Right renal cortex interstitium (tissue), 3 donors: ENCODE data around the gene PRRG2. TPM values are rescaled to one million over a fixed set of nuclear protein-coding genes. Genes with fewer than 3 reads are reported as not detected.
A peak's percentile ranks its signal among the peaks of the same experiment; 100 is the strongest.

Source experiments
- DNase-seq, 3 donors: peaks; one replicate each; pipeline ENCODE4 v3.0.0-alpha.2; 2013; ENCODE audit warnings: low read depth in 3 of 3, low spot score in 2 of 3
- polyA plus RNA-seq, 3 donors: library from polyadenylated mRNA; unstranded; fragments of 120-200 nt; gene quantifications; one replicate each; pipeline ENCODE4 v1.2.1, GENCODE V29; 2013; ENCODE audit not compliant: insufficient read length in 3 of 3

PRRG2 gene
- polyA plus RNA-seq, 3 donors = 7.1 to 8.5 (median 7.1) TPM

DNA sequence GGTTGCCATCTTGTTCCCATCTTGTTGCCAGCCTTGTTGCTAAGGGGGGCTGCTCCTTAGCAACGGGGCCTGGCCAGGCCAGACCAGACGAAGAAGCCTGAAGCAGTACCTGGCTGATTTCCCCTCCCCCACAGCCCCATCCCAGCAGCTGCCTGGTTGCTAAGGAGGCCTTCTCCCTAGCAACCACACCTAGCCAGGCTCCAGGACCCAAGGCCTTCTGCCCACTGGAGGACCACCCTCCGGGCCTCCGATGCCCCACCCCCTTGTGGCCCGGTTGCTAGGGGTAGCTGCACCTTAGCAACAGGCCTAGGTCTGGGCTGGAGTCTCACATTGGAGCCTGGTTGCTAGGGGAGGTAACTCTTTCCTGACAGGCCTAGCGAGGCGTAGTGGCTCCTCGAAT is 3.9 kb downstream of the PRRG2 start:
- DNase-seq = no peak

DNA sequence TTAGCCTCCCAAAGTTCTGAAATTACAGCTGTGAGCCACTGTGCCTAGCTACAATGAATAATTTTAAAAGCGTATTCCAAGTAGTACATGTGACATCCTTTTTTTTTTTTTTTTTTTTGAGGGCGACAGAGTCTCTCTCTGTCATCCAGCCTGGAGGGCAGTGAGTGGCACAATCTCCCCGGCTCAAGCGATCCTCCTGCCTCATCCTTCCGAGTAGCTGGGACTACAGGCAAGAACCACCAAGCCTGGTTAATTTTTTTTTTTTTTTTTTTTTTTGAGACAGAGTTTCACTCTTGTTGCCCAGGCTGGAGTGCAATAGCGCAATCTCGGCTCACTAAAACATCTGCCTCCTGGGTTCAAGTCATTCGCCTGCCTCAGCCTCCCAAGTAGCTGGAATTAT is 6.1 kb downstream of the PRRG2 start:
- no peak for DNase-seq

DNA sequence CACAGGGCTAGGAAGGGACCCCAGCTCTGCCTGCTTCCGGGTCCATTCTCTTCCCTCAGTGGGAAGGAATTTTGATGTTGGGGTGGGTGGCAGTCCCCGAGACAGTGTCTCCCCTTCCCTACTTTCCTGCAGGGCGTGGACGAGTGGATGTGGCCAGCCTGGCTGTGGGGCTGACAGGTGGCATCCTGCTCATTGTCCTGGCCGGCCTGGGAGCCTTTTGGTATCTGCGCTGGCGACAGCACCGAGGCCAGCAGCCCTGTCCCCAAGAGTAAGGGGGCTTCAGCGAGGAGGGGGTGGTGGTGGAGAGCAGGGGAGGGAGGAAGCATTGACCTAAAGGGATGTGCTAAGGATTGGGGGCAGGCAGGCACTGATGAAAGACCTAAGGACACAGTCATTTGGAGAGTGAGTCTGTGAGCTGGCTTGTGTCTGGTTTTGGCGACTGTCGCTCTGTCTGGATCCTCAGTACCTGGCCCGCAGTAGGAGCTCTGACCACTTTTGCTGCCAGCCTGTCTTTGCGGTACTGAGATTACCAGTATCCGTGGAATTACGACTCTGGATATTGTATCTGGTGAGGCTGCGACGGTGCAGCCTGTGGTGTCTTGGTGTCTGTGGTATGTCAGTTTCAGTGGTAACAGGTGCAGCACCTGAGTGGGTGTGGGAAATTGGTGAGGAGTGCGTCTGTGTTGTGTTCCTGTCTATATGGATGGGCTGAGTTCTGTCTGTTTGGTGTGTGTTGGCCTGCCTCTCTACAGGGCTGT is 7.4 kb downstream of the PRRG2 start:
- no peak for DNase-seq

DNA sequence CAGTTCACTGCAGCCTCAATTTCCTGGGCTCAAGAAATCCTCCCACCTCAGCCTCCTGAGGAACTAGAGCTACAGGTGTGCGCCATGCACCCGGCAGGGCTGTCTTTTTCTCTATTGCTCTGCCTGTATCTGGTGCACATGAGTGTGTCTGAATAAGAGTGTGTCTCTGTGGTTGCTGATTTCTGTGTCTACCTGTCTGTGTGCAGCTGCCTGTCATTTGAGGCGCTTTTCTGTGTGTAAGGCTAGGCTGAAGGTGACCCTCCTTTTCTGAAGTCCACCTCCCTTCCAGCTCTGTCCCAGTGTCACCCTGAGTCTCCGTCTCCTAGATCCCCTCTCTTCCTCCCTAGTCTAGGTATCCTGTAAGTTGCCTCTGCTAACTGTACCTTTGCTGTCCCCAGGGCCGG is 8.4 kb downstream of the PRRG2 start:
- DNase-seq = no peak

DNA sequence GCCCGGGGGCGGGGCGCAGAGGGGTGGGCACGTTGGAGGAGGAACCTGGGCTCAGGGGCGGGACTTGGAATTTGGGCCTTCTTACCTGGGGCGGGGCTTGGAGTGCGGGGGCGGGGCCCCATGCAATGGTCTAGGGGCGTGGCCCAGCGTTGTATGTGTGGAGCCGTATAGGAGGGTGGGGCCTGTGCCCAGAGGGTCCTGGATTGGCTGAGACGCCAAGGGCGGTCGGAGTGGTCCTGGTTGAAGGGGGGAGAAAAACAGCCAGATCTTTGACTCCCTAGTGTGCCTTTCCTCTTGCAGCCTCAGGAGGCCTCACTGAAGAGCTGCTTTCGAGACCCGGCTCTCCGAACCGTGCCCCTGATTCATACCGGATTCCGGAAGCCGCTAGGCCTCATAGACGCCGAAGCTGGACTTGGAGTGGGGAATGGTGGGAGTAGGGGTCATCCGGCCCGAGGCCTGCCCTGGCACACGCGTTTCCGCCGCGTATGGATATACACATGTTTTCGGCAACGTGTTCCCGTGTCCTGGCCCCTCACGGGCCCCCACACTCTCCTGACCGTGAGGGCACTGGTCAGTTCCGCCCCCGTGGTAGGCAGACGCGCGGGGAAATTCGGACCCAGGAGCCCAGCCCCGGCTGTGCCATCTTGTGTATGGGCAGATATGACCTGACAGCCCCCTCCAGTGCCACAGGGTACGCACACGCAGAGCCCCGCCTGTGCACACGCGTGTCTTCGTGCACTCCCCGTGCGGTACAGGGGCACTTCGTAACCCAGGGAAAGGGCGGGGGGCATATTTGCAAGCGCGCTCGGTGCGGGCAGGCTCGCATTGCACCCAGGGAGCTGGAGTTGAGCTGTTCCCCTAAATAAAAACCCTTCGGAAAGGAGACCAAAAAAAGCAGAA is 9.2 kb downstream of the PRRG2 start:
- DNase-seq = peak; percentile 85 to 92 (median 88)

DNA sequence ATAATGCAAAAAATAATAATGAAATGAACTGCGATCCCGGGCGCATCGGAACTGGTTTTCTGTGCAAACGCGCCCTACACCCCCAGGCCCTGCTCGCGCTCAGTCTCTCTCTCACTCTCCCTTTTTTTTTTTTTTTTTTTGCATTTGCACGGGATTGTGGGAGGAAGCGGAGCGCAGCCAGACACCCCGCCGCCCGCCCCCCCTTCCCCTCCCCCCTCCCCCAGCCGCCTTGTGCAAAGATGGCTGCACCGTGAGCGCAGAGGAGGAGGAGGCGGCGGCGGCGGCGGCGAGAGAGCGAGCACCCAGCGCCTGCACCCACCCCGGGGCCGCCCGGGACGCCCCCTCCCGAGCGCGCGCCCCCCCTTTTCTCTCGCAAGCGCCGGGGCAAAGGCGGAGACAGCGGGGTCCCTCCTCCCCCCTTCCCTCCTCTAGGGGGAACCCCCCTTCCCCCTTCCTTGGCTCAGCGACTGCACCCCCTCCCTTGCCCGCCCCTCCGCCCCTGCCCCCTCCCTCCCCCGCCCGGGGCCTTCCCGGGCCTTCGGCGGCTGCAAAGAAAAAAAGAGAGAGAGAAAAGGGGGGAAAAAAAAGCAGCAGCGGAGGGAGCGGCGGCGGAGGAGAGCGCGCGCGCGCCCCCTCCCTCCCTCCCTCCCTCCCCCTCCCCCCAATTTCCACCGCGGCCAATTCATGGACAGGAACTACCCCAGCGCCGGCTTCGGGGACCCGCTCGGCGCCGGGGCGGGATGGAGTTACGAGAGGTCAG is 10.0 kb downstream of the PRRG2 start, which contains the start of gene PRR12:
Gene PRR12 (plus strand): TSS at position 212 of the 760 bp plus-strand sequence. CDS start 473 bp downstream, at position 685.
- no peak for DNase-seq

DNA sequence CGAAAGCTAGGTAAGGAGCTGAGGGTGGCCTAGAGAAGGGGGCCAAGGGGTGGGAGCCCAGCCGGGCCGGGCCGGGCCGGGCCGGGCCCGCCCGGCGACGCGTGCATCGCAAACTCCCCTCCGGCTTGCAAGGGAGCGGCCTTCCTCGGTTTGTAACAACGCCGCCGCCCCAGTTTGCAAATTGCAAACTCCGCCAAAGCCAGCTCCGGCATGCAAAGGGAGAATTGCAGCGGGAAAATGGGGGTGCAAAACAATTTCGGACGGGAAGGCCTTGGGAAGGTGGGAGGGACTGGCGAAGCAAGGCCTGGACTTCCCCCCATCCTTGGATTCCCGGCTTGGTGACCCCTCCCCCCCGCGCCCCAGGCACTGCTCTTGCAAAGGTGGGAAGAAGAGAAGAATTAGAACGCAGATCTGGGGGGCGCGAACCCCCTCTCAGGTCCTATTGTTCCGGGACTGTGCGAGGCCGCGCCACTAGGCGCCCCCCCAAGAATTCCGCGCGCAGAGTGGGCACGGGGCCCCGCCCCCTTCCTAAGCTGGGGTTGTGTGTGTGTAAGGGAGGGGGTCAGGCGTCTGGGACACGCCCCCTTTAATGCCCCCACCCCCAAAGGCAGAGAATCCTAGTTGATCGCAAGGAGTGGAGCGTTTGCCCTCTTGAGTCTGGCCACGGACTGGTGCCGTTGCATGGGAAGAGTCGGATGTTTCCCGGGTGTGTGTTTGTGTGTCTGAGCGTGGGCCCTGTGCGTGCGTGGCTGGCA is 10.8 kb downstream of the PRRG2 start:
- DNase-seq = no peak

DNA sequence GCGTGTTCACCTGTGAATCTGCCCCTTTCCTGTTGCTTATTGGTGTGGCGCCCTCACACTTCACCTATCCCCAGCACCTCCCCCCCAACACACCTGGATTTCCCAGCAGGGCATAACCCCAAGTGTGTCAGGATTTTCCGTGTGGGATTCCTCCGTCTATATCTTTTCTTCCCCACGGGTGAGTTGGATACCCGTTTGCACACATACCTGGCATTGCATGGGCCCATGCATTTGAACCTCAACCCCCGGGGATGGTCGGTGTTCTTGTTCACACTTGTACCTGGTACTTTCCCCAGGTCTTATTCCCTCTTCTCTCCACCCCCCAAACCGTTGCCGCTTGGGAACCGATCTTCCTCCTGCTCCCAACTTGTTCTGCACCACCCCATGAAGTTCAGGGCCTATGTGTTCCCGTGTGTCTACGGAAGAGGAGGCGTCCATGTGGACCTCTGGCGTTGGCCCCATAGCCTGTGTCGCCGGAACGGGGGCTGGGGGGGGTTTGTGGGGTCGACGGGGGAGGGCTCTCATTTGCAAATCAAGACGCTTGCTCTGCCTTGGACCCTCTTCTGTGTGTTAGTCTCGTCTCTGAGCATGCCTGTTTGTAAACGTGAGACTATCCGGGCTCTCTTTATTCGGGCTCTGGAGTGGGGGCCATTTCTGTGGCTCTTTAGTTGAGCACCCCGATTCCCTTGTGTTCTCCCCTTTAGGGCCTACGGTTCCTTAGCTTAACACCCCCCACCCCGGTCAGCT is 11.5 kb downstream of the PRRG2 start:
- DNase-seq = no peak

DNA sequence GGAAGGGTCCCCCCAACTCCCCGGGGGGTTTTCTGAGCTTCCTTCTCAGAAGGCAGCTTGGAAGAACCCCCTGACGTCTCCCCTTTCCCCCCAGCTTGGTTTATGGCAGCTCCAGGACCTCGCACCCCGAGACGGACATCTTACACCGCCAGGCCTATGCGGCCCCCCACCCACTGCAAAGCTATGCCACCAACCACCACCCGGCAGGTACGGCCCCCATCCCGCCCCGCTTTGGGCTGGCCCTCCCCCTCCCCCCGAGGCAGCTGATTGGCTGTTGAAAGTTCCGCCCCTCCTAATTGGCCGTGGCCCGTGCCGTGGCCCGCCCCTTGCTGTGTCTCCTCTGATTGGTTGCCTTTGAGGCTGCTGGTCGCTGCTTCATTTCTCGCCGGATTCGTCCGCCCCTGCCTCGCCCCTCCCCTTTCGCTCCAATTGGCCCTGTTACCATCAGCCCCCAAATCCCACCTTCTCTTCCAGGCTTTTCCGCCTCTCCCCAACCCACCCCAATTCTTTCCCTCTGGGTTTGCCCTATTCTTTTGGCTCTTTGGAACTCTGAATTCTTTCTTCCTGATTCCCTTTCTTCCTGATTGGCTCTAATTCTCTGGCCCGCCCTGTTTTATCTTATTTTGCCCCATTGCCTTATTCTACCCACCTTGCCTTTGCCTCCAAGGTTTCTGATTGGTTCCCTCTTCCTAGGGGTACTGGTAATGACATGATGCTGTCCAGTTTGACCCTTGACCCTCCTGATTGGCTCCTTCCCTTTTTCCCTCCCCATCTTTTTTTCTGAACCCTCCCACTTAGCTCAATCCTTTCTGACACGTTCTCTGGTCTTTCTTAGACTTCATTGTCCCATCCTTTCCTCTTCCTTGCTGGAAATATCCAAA is 12.4 kb downstream of the PRRG2 start:
- DNase-seq = peak in 2 of 3 donors; percentile 71 to 85

DNA sequence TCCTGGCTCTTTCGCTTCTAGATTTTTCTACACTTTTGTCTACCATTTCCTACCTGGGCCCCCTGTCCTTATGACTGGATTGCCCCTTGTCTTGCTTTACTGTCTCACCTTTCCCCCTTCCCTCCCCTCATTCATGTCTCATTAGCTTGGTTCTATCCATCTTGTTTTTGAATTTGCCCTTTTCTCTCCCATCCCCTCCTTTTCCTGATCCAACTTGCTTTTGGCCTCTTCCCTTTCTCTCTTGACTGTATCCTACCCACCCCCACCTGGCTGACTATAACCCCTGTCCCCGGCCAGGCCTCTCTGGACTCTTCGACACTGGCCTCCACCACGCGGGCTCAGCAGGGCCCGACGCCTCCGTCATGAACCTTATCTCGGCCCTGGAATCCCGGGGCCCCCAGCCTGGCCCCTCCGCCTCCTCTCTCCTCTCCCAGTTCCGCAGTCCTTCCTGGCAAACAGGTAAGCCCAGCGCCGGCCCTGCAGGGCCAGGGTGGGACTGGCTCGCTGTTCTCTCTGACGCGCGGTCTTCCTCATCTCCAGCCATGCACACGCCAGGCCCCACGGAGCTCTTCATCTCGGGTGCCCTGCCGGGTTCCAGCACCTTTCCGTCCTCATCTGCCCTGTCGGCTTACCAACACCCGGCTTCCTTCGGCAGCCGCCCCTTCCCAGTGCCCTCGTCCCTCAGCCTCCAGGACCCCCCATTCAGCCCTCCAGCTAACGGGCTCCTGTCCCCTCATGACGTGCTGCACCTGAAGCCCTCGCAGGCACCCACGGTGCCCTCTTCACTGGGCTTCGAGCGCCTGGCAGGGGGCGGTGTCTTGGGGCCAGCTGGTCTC is 13.3 kb downstream of the PRRG2 start:
- DNase-seq = no peak

DNA sequence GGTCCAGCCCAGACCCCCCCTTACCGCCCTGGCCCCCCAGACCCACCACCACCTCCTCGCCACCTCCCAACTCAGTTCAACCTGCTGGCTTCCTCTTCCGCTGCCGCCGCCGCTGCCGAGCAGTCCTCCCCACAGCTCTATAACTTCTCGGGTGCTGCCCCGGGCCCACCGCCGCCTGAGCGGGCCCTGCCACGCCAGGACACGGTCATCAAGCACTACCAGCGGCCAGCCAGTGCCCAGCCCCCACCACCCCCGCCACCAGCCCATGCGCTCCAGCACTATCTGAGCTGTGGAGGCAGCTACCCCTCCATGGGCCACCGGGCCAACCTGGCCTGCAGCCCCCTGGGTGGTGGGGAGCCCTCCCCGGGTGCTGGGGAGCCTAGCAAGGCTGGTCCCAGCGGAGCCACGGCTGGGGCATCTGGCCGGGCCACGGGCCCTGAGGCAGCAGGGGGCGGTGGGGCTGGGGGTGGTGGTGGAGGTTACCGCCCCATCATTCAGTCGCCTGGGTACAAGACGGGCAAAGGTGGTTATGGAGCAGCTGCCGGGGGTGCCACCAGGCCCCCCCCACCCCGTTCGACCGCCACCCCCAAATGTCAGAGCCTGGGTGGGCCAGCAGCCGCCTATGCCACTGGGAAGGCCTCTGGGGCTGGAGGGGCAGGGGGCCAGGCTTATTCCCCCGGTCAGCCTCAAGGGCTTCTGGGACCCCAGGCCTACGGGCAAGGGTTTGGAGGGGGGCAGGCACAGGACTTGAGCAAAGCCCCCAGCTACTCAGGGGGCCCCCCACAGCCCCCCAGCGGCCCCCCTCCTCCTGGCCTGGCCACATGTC is 14.1 kb downstream of the PRRG2 start:
- DNase-seq = no peak

DNA sequence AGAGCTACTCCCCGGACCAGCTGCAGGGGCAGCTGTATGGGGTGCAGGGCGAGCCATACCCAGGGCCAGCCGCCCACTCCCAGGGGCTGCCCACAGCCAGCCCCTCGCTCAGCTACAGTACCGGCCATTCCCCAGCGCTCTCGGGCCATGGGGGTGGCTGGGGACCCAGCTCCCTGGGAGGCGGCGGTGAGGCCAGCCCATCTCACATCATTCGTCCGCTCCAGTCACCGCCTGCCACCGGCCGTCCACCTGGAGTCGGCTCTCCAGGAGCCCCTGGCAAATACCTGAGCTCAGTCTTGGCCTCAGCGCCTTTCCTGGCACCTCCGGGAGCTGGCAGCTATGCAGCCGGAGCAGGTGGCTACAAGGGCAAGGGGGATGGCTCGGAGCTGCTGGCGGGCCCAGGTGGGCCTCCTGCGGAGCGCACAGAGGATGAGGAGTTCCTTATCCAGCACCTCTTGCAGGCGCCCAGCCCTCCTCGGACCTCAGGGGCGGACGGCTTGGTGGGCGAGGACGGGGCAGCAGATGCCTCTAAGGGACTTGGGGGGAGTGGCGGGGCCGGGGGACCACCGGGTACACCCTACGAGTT is 14.8 kb downstream of the PRRG2 start:
- no peak for DNase-seq

DNA sequence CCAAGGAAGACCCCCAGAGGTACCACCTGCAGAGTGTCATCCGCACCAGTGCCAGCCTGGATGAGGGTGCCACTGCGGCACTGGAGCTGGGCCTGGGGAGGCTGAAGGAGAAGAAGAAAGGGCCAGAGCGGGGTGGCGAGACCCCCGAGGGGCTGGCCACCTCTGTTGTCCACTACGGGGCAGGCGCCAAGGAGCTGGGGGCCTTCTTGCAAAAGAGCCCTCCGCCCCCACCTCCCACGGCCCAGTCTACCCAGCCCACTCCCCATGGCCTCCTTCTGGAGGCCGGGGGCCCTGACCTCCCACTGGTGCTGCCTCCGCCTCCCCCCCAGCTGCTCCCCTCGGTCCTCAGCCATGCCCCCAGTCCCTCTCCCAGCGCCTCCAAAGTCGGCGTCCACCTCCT is 15.3 kb downstream of the PRRG2 start:
- no peak for DNase-seq

DNA sequence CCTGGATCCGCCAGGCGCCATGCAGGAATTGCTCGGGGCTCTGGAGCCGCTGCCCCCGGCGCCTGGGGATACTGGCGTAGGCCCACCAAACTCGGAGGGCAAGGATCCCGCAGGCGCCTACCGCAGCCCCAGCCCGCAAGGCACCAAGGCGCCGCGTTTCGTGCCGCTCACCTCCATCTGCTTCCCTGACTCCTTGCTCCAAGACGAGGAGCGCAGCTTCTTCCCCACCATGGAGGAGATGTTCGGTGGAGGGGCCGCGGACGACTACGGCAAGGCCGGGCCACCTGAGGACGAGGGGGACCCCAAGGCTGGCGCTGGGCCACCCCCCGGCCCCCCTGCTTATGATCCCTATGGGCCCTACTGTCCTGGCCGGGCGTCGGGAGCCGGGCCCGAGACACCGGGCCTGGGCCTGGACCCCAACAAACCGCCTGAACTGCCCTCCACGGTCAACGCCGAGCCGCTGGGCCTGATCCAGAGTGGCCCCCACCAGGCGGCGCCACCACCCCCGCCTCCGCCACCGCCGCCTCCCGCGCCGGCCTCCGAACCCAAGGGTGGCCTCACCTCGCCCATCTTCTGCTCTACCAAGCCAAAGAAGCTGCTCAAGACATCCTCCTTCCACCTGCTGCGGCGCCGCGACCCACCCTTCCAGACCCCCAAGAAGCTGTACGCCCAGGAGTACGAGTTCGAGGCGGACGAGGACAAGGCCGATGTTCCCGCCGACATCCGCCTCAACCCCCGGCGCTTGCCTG is 16.0 kb downstream of the PRRG2 start:
- DNase-seq = no peak

DNA sequence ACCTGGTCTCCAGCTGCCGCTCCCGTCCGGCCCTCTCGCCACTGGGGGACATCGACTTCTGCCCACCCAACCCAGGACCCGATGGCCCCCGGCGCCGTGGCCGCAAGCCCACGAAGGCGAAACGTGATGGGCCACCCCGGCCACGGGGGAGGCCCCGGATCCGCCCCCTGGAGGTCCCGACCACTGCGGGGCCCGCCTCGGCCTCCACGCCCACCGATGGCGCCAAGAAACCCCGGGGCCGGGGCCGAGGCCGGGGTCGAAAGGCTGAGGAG is 16.5 kb downstream of the PRRG2 start:
- DNase-seq = no peak
